IMR-90 (cell line): ENCODE data around the gene TGM2. TPM values are rescaled to one million over a fixed set of nuclear protein-coding genes. Genes with fewer than 3 reads are reported as not detected.

Experiments
- ATAC-seq: fragments of 200-7000 bp; cut with Tn5 transposase; 2 replicates; pipeline ENCODE4 v1.9.1; 2020; ENCODE audit warnings: low read depth, mild to moderate bottlenecking, moderate library complexity
- BruUV-seq: library from RNA; stranded (reverse); fragments of 400-500 nt; replicated peaks from 2 replicates; lab custom pipeline; 2021; lab: Mats Ljungman, UMichigan
- CTCF ChIA-PET: fragments of 300-600 bp; formaldehyde crosslinking; extraction: SDS; loops from one replicate; lab custom pipeline; 2021; ENCODE audit warnings: antibody characterized with exemption; lab: Yijun Ruan, JAX
- POLR2A ChIA-PET: fragments of 300-600 bp; sonication (Branson Sonifier 250); formaldehyde crosslinking; loops from one replicate; lab custom pipeline; 2022; ENCODE audit warnings: antibody characterized with exemption; ENCODE audit not compliant: unreplicated experiment; lab: Charles Lee
- DNase-seq: peaks from one replicate; pipeline ENCODE4 v3.0.0; 2013
- H2AFZ ChIP-seq: replicated peaks from 2 replicates; pipeline ENCODE3; 2013; ENCODE audit warnings: low read length, mild to moderate bottlenecking; ENCODE audit not compliant: poor library complexity
- H2AK5ac ChIP-seq: 2 replicates; pipeline ENCODE4 v1.6.1; 2013; ENCODE audit warnings: low read depth, low read length, inconsistent platforms
- H2AK9ac ChIP-seq: replicated peaks from 2 replicates; pipeline ENCODE3; 2013; ENCODE audit warnings: mild to moderate bottlenecking, low read depth, low read length, moderate library complexity; ENCODE audit not compliant: poor library complexity
- H2BK120ac ChIP-seq: 2 replicates; pipeline ENCODE4 v1.6.1; 2013; ENCODE audit warnings: low read depth, low read length, inconsistent platforms
- H2BK15ac ChIP-seq: 3 replicates; pipeline ENCODE4 v1.6.1; 2013; ENCODE audit warnings: low read depth, low read length, inconsistent platforms
- H2BK20ac ChIP-seq: 2 replicates; pipeline ENCODE4 v1.6.1; 2013; ENCODE audit warnings: low read depth, mild to moderate bottlenecking, inconsistent platforms, low read length, moderate library complexity
- H2BK5ac ChIP-seq: 2 replicates; pipeline ENCODE4 v1.6.1; 2013; ENCODE audit warnings: mild to moderate bottlenecking, low read depth, low read length, inconsistent platforms; ENCODE audit not compliant: poor library complexity, severe bottlenecking
- H3K14ac ChIP-seq: replicated peaks from 2 replicates; pipeline ENCODE4 v1.6.1; 2013; ENCODE audit warnings: low read depth, low read length, inconsistent platforms
- H3K18ac ChIP-seq: 2 replicates; pipeline ENCODE4 v1.6.1; 2013; ENCODE audit warnings: low read depth, low read length, control low read depth
- H3K23ac ChIP-seq: 2 replicates; pipeline ENCODE4 v1.6.1; 2013; ENCODE audit warnings: low read depth, low read length, inconsistent platforms
- H3K27ac ChIP-seq: 2 replicates; pipeline ENCODE4 v1.5.1; 2013; ENCODE audit warnings: mild to moderate bottlenecking, control low read depth, low read length; ENCODE audit not compliant: insufficient read depth
- H3K27me3 ChIP-seq: 2 replicates; pipeline ENCODE4 v1.6.1; 2013; ENCODE audit warnings: low read length; ENCODE audit not compliant: control insufficient read depth, insufficient read depth
- H3K36me3 ChIP-seq: 2 replicates; pipeline ENCODE4 v1.6.1; 2013; ENCODE audit warnings: low read length, mixed read lengths; ENCODE audit not compliant: control insufficient read depth, insufficient read depth
- H3K4ac ChIP-seq: 2 replicates; pipeline ENCODE4 v1.6.1; 2013; ENCODE audit warnings: low read depth, low read length, inconsistent platforms
- H3K4me1 ChIP-seq: 2 replicates; pipeline ENCODE4 v1.6.1; 2013; ENCODE audit warnings: low read length, mixed read lengths; ENCODE audit not compliant: control insufficient read depth, insufficient read depth
- H3K4me2 ChIP-seq: 2 replicates; pipeline ENCODE4 v1.6.1; 2013; ENCODE audit warnings: low read depth, mild to moderate bottlenecking, control low read depth, low read length, moderate library complexity
- H3K4me3 ChIP-seq: 2 replicates; pipeline ENCODE4 v1.5.1; 2013; ENCODE audit warnings: low read depth, mild to moderate bottlenecking, control low read depth, low read length, moderate library complexity; ENCODE audit not compliant: insufficient read depth
- H3K56ac ChIP-seq: 2 replicates; pipeline ENCODE4 v1.6.1; 2013; ENCODE audit warnings: low read length, inconsistent platforms; ENCODE audit not compliant: insufficient read depth; ENCODE audit errors: extremely low read depth
- H3K79me1 ChIP-seq, 2 experiments: 2 replicates each; pipeline ENCODE4 v1.6.1; 2013; ENCODE audit warnings: low read length in 2 of 2, inconsistent platforms in 1 of 2, low read depth in 1 of 2
- H3K9ac ChIP-seq: 2 replicates; pipeline ENCODE4 v1.6.1; 2013; ENCODE audit warnings: low read depth, low read length, control low read depth
- H3K9me1 ChIP-seq: 2 replicates; pipeline ENCODE4 v1.6.1; 2013; ENCODE audit warnings: low read length, inconsistent platforms; ENCODE audit not compliant: insufficient read depth
- H3K9me3 ChIP-seq: 2 replicates; pipeline ENCODE4 v1.6.1; 2013; ENCODE audit warnings: low read length; ENCODE audit not compliant: control insufficient read depth, insufficient read depth
- H4K20me1 ChIP-seq: 2 replicates; pipeline ENCODE4 v1.6.1; 2013; ENCODE audit warnings: low read length, inconsistent platforms; ENCODE audit not compliant: insufficient read depth
- H4K5ac ChIP-seq: 2 replicates; pipeline ENCODE4 v1.6.1; 2013; ENCODE audit warnings: mild to moderate bottlenecking, low read depth, low read length, control low read depth
- H4K8ac ChIP-seq, 2 experiments: 2 replicates each; pipeline ENCODE4 v1.6.1; 2013; ENCODE audit warnings: low read depth in 2 of 2, low read length in 2 of 2, control low read depth in 1 of 2, inconsistent platforms in 1 of 2
- H4K91ac ChIP-seq: 2 replicates; pipeline ENCODE4 v1.6.1; 2013; ENCODE audit warnings: low read depth, low read length, inconsistent platforms; ENCODE audit not compliant: insufficient read depth
- BHLHE40 ChIP-seq: fragments of 150-350 bp; IDR thresholded peaks from 2 replicates; pipeline ENCODE4 v1.6.1; 2016; ENCODE audit warnings: mild to moderate bottlenecking, low read depth, low read length
- CEBPB ChIP-seq: IDR thresholded peaks from 2 replicates; pipeline ENCODE4 v1.6.1; 2012; ENCODE audit warnings: low read depth, low read length, improper control_type of control experiment
- CTCF ChIP-seq: conservative IDR thresholded peaks from 2 replicates; pipeline ENCODE4 v1.5.1; 2012; ENCODE audit warnings: mild to moderate bottlenecking, low read depth, low read length, improper control_type of control experiment
- FOS ChIP-seq: fragments of 150-350 bp; IDR thresholded peaks from 2 replicates; pipeline ENCODE4 v1.6.1; 2016; ENCODE audit warnings: low read depth, low read length
- MAFK ChIP-seq: IDR thresholded peaks from 2 replicates; pipeline ENCODE4 v1.6.1; 2012; ENCODE audit warnings: low read depth, low read length, improper control_type of control experiment
- MAZ ChIP-seq: IDR thresholded peaks from 2 replicates; pipeline ENCODE4 v1.6.1; 2012; ENCODE audit warnings: low read depth, mild to moderate bottlenecking, low read length, improper control_type of control experiment, moderate library complexity, borderline replicate concordance
- MXI1 ChIP-seq: IDR thresholded peaks from 2 replicates; pipeline ENCODE4 v1.6.1; 2012; ENCODE audit warnings: low read depth, mild to moderate bottlenecking, low read length, moderate library complexity, borderline replicate concordance
- POLR2A ChIP-seq: IDR thresholded peaks from 2 replicates; pipeline ENCODE4 v1.6.1; 2012; ENCODE audit warnings: mild to moderate bottlenecking, low read depth, low read length
- RAD21 ChIP-seq: IDR thresholded peaks from 2 replicates; pipeline ENCODE4 v1.6.1; 2012; ENCODE audit warnings: low read length, improper control_type of control experiment
- RCOR1 ChIP-seq: IDR thresholded peaks from 2 replicates; pipeline ENCODE4 v1.6.1; 2012; ENCODE audit warnings: mild to moderate bottlenecking, low read length, improper control_type of control experiment; ENCODE audit not compliant: insufficient replicate concordance
- RFX5 ChIP-seq: IDR thresholded peaks from 2 replicates; pipeline ENCODE4 v1.8.0; 2012; ENCODE audit warnings: low read depth, mild to moderate bottlenecking, low read length, moderate library complexity
- SMC3 ChIP-seq: fragments of 150-350 bp; IDR thresholded peaks from 2 replicates; pipeline ENCODE4 v1.6.1; 2016; ENCODE audit warnings: low read depth, mild to moderate bottlenecking, antibody characterized with exemption, low read length, moderate library complexity
- USF2 ChIP-seq: fragments of 150-350 bp; IDR thresholded peaks from 2 replicates; pipeline ENCODE4 v1.6.1; 2017; ENCODE audit warnings: mild to moderate bottlenecking, antibody characterized with exemption, low read length, low read depth
- WGBS, 2 experiments: methylation state at CpG; one replicate each; pipeline versions ENCODE4 v1.1.5 to v1.1.7; 2013; ENCODE audit warnings: missing lambda C conversion rate in 2 of 2; ENCODE audit not compliant: insufficient read length in 1 of 2; ENCODE audit errors: extremely low coverage in 2 of 2; 5-methylcytosine and 5-hydroxymethylcytosine counted together
- dilution Hi-C: fragments of 300-500 bp; cut with HindIII; formaldehyde crosslinking; loops from one replicate; pipeline ENCODE4 v1.14.3; 2018; ENCODE audit warnings: low sequenced_read_pairs; ENCODE audit not compliant: unreplicated experiment
- in situ Hi-C: fragments of 300-500 bp; cut with MboI; formaldehyde crosslinking; loops from 3 replicates; pipeline ENCODE4 v1.14.3; 2019; ENCODE audit warnings: low sequenced_read_pairs, inconsistent platforms, mixed read lengths
- intact Hi-C: fragments of 100-400 bp; cut with micrococcal nuclease; formaldehyde crosslinking; loops from 2 replicates; pipeline ENCODE4 v1.10.0; 2022
- polyA plus RNA-seq, 3 experiments: library from polyadenylated mRNA; depleted of rRNA; stranded (reverse); fragments of >200 nt; gene quantifications; 2 replicates each; pipeline ENCODE4 v1.2.3, GENCODE V29; 2012; ENCODE audit warnings: low replicate concordance in 1 of 3
- total RNA-seq: library from RNA; depleted of rRNA; stranded (reverse); fragments of >200 nt; gene quantifications from 2 replicates; pipeline ENCODE4 v1.2.3, GENCODE V29; 2012

The TGM2 gene
- total and polyA plus RNA-seq, 2 of the 4 experiments (the other 2 are of a cell fraction), result 239 to 268 TPM

- no peak for TF ChIP-seq CTCF
- no peak for TF ChIP-seq BHLHE40
Measured at GRCh38 chr20:38156280-38156679, 8.8 kb downstream of the TGM2 start (continued).

GRCh38 chr20:38155811-38156210 is 9.3 kb downstream of the TGM2 start:
- Histone ChIP-seq H2BK20ac (no peak overlapping the region), H4K8ac (no peak overlapping the region), H3K14ac (no peak overlapping the region), H3K36me3 (peaks cover 69% of the 10 kb centered on the region), H3K4me1 (peaks cover 24% of the 10 kb centered on the region), H4K91ac (peak overlapping the region; percentile 0; the same call in 1 of the 2 replicates), H3K9ac (no peak overlapping the region), H3K4ac (no peak overlapping the region; the same call in 1 of the 2 replicates), H3K18ac (no peak overlapping the region), H3K79me1 (peaks cover 5 to 70% of the 10 kb centered on the region in 2 experiments; a peak in 2 of 4 replicates), H4K20me1 (no peaks in the 10 kb centered on the region), H2AK5ac (peak overlapping the region; percentile 59), H3K4me2 (no peak overlapping the region), H2AFZ (no peak overlapping the region), H3K23ac (no peak overlapping the region), H2BK15ac (no peak overlapping the region; the same call in 2 of the 3 replicates), H3K9me3 (no peaks in the 10 kb centered on the region), H3K56ac (no peak overlapping the region), H2BK120ac (no peak overlapping the region; the same call in 1 of the 2 replicates), H4K5ac (no peak overlapping the region), H2BK5ac (no peak overlapping the region), H3K27ac (no peak overlapping the region), H3K27me3 (no peaks in the 10 kb centered on the region), H3K9me1 (peaks cover 9% of the 10 kb centered on the region), H3K4me3 (no peak overlapping the region), H2AK9ac (no peak overlapping the region)
- ATAC-seq (no peak), DNase-seq (no peak)
- POLR2A ChIA-PET, result no interaction called here
- 93% methylated on average over 3 of the region's 13 CpGs; no CpG with 5 or more reads in 1 of the 2 experiments for WGBS, 2 experiments
- in situ Hi-C loops (no loop called here), intact Hi-C loops (no loop called here), dilution Hi-C loops (no loop called here)
- CTCF ChIA-PET, result interaction anchor here (0.9 kb wide), 1 partner anchor 65 kb away, joined by 3 read pairs; no protein-coding TSS in a partner anchor
- BruUV-seq, result no TSS peak
- TF ChIP-seq MAZ, result no peak
- no peak for TF ChIP-seq MAFK
- TF ChIP-seq RFX5, result no peak
- no peak for TF ChIP-seq USF2
- no peak for TF ChIP-seq RAD21
- TF ChIP-seq SMC3, result no peak
- no peak for TF ChIP-seq CEBPB
- no peak for TF ChIP-seq MXI1
- no peak for TF ChIP-seq BHLHE40
- TF ChIP-seq RCOR1, result no peak
- TF ChIP-seq FOS, result no peak
- TF ChIP-seq POLR2A, result no peak
